ENCODE data around the gene NDUFS7. TPM values are rescaled to one million over a fixed set of nuclear protein-coding genes. Genes with fewer than 3 reads are reported as not detected.

NDUFS7 gene
- total RNA-seq = 88.7 and 104 TPM in 2 replicates

- Mint-ChIP-seq H3K9me3 (no peaks in the 10 kb centered on the region), H3K27me3 (ENCODE audit: low read depth) (no peaks in the 10 kb centered on the region), H3K4me1 (ENCODE audit: low read depth) (peaks cover 10% of the 10 kb centered on the region), H3K27ac (peak within 1 kb of the TSS; percentile 91), H3K4me3 (ENCODE audit: low read depth) (peak within 1 kb of the TSS; percentile 87), H3K36me3 (ENCODE audit: low read depth) (peaks cover 3% of the 10 kb centered on the region)
- DNase-seq (ENCODE audit: low spot score) = peak; percentile 89
- intact Hi-C loops (cut with micrococcal nuclease) = loop anchor here (1.0 to 5.0 kb wide), 3 partner anchors 24 to 106 kb away; partner anchors contain the start of genes DAZAP1 and FAM174C
These were observed at the start of gene NDUFS7 for GRCh38 chr19:1383312-1384084. Gene NDUFS7 (plus strand): TSS chr19:1383907. CDS start chr19:1383927, 20 bp downstream.

GRCh38 chr19:1336079-1336684, 47.5 kb upstream of the NDUFS7 start:
- intact Hi-C loops (cut with micrococcal nuclease) = no loop called here
- Mint-ChIP-seq H3K4me3 (ENCODE audit: low read depth) (no peak overlapping the region), H3K27ac (no peak overlapping the region), H3K9me3 (no peaks in the 10 kb centered on the region), H3K4me1 (ENCODE audit: low read depth) (no peaks in the 10 kb centered on the region), H3K36me3 (ENCODE audit: low read depth) (no peaks in the 10 kb centered on the region), H3K27me3 (ENCODE audit: low read depth) (no peaks in the 10 kb centered on the region)
- no peak for DNase-seq (ENCODE audit: low spot score)

GRCh38 chr19:1340681-1341469, 42.8 kb upstream of the NDUFS7 start:
- no peak for DNase-seq (ENCODE audit: low spot score)
- intact Hi-C loops (cut with micrococcal nuclease) = no loop called here
- H3K9me3 Mint-ChIP-seq = no peaks in the 10 kb centered on the region
- H3K27me3 Mint-ChIP-seq (ENCODE audit: low read depth) = no peaks in the 10 kb centered on the region
- peaks cover 2% of the 10 kb centered on the region for H3K4me1 Mint-ChIP-seq (ENCODE audit: low read depth)
- H3K4me3 Mint-ChIP-seq (ENCODE audit: low read depth) = no peak overlapping the region
- no peaks in the 10 kb centered on the region for H3K36me3 Mint-ChIP-seq (ENCODE audit: low read depth)
- no peak overlapping the region for H3K27ac Mint-ChIP-seq

DNA sequence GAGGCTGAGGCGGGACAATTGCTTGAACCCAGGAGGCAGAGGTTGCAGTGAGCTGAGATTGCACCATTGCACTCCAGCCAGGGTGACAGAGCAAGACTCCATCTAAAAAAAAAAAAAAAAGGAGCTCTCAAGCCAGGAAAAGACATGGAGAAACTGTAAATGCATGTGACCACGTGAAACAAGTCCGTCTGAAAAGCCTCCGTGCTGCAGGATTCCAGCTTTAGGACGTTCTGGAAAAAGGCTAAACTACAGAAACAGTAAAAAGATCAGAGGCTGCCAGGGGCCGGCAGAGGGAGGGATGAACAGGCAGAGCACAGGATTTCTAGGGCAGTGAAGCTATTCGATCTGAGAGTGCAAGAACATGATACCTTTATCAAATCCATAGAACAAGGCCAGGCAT, 40.7 kb upstream of the NDUFS7 start:
- intact Hi-C loops (cut with micrococcal nuclease) = no loop called here
- Mint-ChIP-seq H3K4me1 (ENCODE audit: low read depth) (peaks cover 2% of the 10 kb centered on the region), H3K4me3 (ENCODE audit: low read depth) (no peak overlapping the region), H3K27me3 (ENCODE audit: low read depth) (no peaks in the 10 kb centered on the region), H3K9me3 (no peaks in the 10 kb centered on the region), H3K36me3 (ENCODE audit: low read depth) (no peaks in the 10 kb centered on the region), H3K27ac (no peak overlapping the region)
- DNase-seq (ENCODE audit: low spot score) = no peak

GRCh38 chr19:1349211-1349610, 34.5 kb upstream of the NDUFS7 start:
- Mint-ChIP-seq H3K9me3 (no peaks in the 10 kb centered on the region), H3K4me3 (ENCODE audit: low read depth) (no peak overlapping the region), H3K27ac (no peak overlapping the region), H3K36me3 (ENCODE audit: low read depth) (no peaks in the 10 kb centered on the region), H3K4me1 (ENCODE audit: low read depth) (peaks cover 2% of the 10 kb centered on the region), H3K27me3 (ENCODE audit: low read depth) (no peaks in the 10 kb centered on the region)
- intact Hi-C loops (cut with micrococcal nuclease) = no loop called here
- DNase-seq (ENCODE audit: low spot score) = no peak

- no peaks in the 10 kb centered on the region for H3K27me3 Mint-ChIP-seq (ENCODE audit: low read depth)
- intact Hi-C loops (cut with micrococcal nuclease) = no loop called here
These were observed 32.8 kb upstream of the NDUFS7 start for GRCh38 chr19:1350867-1351266.

GRCh38 chr19:1351381-1351851, 32.3 kb upstream of the NDUFS7 start:
- intact Hi-C loops (cut with micrococcal nuclease) = no loop called here
- DNase-seq (ENCODE audit: low spot score) = no peak
- Mint-ChIP-seq H3K4me3 (ENCODE audit: low read depth) (no peak overlapping the region), H3K27me3 (ENCODE audit: low read depth) (no peaks in the 10 kb centered on the region), H3K9me3 (no peaks in the 10 kb centered on the region), H3K4me1 (ENCODE audit: low read depth) (peaks cover 7% of the 10 kb centered on the region), H3K36me3 (ENCODE audit: low read depth) (peaks cover 3% of the 10 kb centered on the region), H3K27ac (no peak overlapping the region)

More at GRCh38 chr19:1350867-1351266, 32.8 kb upstream of the NDUFS7 start:
- Mint-ChIP-seq H3K27ac (no peak overlapping the region), H3K36me3 (ENCODE audit: low read depth) (peaks cover 2% of the 10 kb centered on the region), H3K4me1 (ENCODE audit: low read depth) (peaks cover 4% of the 10 kb centered on the region), H3K9me3 (no peaks in the 10 kb centered on the region), H3K4me3 (ENCODE audit: low read depth) (no peak overlapping the region)
- no peak for DNase-seq (ENCODE audit: low spot score)

GRCh38 chr19:1353144-1353543, 30.6 kb upstream of the NDUFS7 start:
- Mint-ChIP-seq H3K9me3 (no peaks in the 10 kb centered on the region), H3K4me1 (ENCODE audit: low read depth) (peaks cover 9% of the 10 kb centered on the region), H3K4me3 (ENCODE audit: low read depth) (peak overlapping the region; percentile 30), H3K36me3 (ENCODE audit: low read depth) (peaks cover 15% of the 10 kb centered on the region), H3K27me3 (ENCODE audit: low read depth) (no peaks in the 10 kb centered on the region), H3K27ac (no peak overlapping the region)
- DNase-seq (ENCODE audit: low spot score) = no peak
- intact Hi-C loops (cut with micrococcal nuclease) = no loop called here

- Mint-ChIP-seq H3K9me3 (no peaks in the 10 kb centered on the region), H3K4me1 (ENCODE audit: low read depth) (peaks cover 9% of the 10 kb centered on the region), H3K27ac (no peak overlapping the region), H3K27me3 (ENCODE audit: low read depth) (no peaks in the 10 kb centered on the region), H3K4me3 (ENCODE audit: low read depth) (peak overlapping the region; percentile 96), H3K36me3 (ENCODE audit: low read depth) (peaks cover 34% of the 10 kb centered on the region)
- DNase-seq (ENCODE audit: low spot score) = no peak
- intact Hi-C loops (cut with micrococcal nuclease) = loop anchor here (1.0 kb wide), 1 partner anchor 28 kb away; the partner anchor contains the start of gene NDUFS7
These were observed 28.6 kb upstream of the NDUFS7 start for GRCh38 chr19:1354970-1355567.

DNA sequence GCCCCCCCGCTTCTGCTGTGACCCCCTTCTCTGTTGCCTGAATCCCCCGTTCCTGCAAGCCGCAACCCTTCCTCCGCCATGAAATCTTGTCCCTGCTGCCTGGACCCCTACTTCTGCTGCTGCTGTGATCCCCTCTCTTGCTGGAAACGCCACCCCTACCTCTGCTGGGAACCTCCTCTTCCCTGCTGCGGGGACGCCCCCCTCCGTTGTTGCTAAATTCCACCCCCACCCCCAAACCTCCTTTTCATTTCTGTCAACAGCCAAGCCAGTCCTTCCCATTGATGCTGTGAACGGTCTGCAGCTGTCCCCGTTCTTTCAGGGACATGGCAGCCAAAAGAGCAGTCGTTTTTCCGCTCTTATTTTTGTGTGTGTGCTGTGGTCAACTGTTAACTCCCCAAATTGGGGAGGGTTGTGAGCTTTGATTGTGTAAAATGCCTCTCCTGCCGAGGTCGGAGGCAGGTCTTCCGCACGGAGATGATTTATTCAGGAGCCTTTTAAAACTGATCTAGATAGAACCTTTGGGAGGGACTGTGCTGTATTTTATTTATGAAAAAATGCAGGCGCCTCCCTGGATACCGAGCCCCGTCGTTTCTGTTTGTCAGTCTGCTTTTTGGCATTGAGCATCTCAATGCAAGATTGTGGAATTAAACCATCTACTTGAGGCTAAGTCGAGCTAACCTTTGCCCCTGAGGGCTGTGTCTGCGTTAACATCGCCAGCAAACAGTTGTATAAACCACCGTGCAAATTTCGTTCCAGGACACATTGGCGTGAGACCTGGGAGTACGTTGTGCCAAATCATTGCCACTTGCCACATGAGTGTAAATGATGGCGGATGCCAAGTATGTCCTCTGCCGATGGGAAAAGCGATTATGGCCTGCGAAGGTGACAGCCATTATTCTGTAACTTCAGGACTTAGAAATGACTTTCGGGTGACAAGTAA, 27.9 kb upstream of the NDUFS7 start:
- H3K4me3 Mint-ChIP-seq (ENCODE audit: low read depth) = peak overlapping the region; percentile 96
- intact Hi-C loops (cut with micrococcal nuclease) = no loop called here
- H3K27ac Mint-ChIP-seq = peak overlapping the region; percentile 79
- H3K27me3 Mint-ChIP-seq (ENCODE audit: low read depth) = no peaks in the 10 kb centered on the region
- H3K4me1 Mint-ChIP-seq (ENCODE audit: low read depth) = peaks cover 9% of the 10 kb centered on the region
- no peaks in the 10 kb centered on the region for H3K9me3 Mint-ChIP-seq
- H3K36me3 Mint-ChIP-seq (ENCODE audit: low read depth) = peaks cover 39% of the 10 kb centered on the region
- no peak for DNase-seq (ENCODE audit: low spot score)

- peaks cover 39% of the 10 kb centered on the region for H3K36me3 Mint-ChIP-seq (ENCODE audit: low read depth)
- no peaks in the 10 kb centered on the region for H3K9me3 Mint-ChIP-seq
- no peak overlapping the region for H3K27ac Mint-ChIP-seq
- intact Hi-C loops (cut with micrococcal nuclease) = no loop called here
- H3K27me3 Mint-ChIP-seq (ENCODE audit: low read depth) = no peaks in the 10 kb centered on the region
- no peak for DNase-seq (ENCODE audit: low spot score)
- H3K4me1 Mint-ChIP-seq (ENCODE audit: low read depth) = peaks cover 9% of the 10 kb centered on the region
- H3K4me3 Mint-ChIP-seq (ENCODE audit: low read depth) = peak overlapping the region; percentile 96
These were observed 27.2 kb upstream of the NDUFS7 start for GRCh38 chr19:1356508-1356865.
